ENCODE results near the gene GJA4.

DNA sequence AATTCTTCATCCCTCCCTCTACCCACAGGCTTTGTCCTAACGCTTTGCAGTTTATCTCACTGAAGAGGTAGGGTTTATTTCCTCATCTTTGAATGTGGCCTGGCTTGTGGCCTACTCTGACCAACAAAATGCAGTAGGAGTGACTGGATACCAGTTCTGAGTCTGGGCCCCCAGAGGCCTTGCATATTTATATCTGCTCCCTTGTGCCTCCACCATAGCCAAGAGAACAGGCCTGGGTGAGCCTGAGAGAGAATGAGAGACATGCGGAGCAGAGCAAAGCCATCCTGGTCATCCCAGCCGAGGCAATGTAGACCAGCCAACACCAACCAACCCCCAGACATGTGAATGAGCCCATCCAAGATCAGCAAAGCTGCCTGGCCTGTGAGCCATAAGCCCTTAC, 36.5 kb downstream of the GJA4 start:
- TF ChIP-seq, protein P1, sequence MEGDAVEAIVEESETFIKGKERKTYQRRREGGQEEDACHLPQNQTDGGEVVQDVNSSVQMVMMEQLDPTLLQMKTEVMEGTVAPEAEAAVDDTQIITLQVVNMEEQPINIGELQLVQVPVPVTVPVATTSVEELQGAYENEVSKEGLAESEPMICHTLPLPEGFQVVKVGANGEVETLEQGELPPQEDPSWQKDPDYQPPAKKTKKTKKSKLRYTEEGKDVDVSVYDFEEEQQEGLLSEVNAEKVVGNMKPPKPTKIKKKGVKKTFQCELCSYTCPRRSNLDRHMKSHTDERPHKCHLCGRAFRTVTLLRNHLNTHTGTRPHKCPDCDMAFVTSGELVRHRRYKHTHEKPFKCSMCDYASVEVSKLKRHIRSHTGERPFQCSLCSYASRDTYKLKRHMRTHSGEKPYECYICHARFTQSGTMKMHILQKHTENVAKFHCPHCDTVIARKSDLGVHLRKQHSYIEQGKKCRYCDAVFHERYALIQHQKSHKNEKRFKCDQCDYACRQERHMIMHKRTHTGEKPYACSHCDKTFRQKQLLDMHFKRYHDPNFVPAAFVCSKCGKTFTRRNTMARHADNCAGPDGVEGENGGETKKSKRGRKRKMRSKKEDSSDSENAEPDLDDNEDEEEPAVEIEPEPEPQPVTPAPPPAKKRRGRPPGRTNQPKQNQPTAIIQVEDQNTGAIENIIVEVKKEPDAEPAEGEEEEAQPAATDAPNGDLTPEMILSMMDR (IDR thresholded peaks at IDR 0.05; ENCODE audit: low read length) = no peak
- TF ChIP-seq EZH2 (IDR thresholded peaks at IDR 0.05; ENCODE audit: borderline replicate concordance, low read length) = no peak
